ENCODE measurements around the gene ATRNL1. TPM values are rescaled to one million over a fixed set of nuclear protein-coding genes. Genes with fewer than 3 reads are reported as not detected.

The ATRNL1 gene
- total and polyA plus RNA-seq, 2 of the 8 experiments (the other 6 are each of a cell fraction or from before 2014, with no cell fraction given): 5.1 to 17.6 TPM

DNA sequence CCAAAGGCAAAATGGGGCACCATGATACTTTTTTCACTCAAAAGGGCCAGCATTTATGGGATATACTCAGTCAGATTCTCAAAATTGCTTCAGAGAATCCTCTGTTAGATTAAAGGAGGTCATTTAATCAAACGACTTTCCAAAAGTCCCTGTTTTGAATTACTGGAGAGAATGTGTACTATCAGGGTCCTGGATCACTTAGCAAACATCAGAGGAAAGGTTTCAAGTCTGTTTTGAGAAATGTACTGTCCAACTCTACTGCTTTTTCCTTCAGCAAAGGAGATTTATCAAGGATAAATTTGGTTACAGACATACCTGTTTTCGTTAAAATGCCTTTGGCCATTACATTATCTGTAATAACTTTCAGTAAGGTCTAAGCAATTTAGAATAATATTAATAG is 838.9 kb downstream of the ATRNL1 start (continued):
- no peak for TF ChIP-seq KDM4A (IDR thresholded peaks at IDR 0.05; ENCODE audit: low read depth, low read length, severe bottlenecking)

Measured in H1 (cell line).